ENCODE data around the gene LMBR1L. TPM values are rescaled to one million over a fixed set of nuclear protein-coding genes. Genes with fewer than 3 reads are reported as not detected.

The LMBR1L gene
- total and polyA plus RNA-seq, 2 of the 8 experiments (the other 6 are each of a cell fraction or from before 2014, with no cell fraction given): 36.6 to 49.6 TPM

GRCh38 chr12:49129332-49130150 is 18.9 kb upstream of the LMBR1L start:
- Histone ChIP-seq H3K4me3 (ENCODE audit: extremely low read depth in 1 of 4, insufficient read depth in 2 of 4, low read depth in 3 of 4, low read length in 4 of 4) (peak overlapping the region; percentile 91 to 100 (median 94)), H3K18ac (ENCODE audit: extremely low read depth, low read length) (0 out of 2 replicates have a peak overlapping the region, but pooled peaks have one; percentile 56)
- FAIRE-seq: no peak

More at GRCh38 chr12:49129332-49130150, 18.9 kb upstream of the LMBR1L start:
- no peak overlapping the region for H2AK5ac ChIP-seq (ENCODE audit: low read depth, low read length)
- H4K8ac ChIP-seq (ENCODE audit: extremely low read depth, insufficient read depth, low read length): no peak overlapping the region; the same call in 1 of the 2 replicates
- H3K27me3 ChIP-seq (replicated peaks in 1 of 4; ENCODE audit: control insufficient read depth in 3 of 4, extremely low read depth in 1 of 4, insufficient read depth in 3 of 4, low read length in 3 of 4): no peaks in the 10 kb centered on the region
- no peak overlapping the region for H2AFZ ChIP-seq (ENCODE audit: low read length)
- peaks cover 0 to 4% (median 2%) of the 10 kb centered on the region in 4 experiments; a peak in 4 of 7 replicates for H3K4me1 ChIP-seq (replicated peaks in 1 of 4; ENCODE audit: control insufficient read depth in 3 of 4, insufficient read depth in 4 of 4, low read length in 3 of 4)
- peak overlapping the region; percentile 27; the same call in 1 of the 2 replicates for H2BK5ac ChIP-seq (ENCODE audit: low read depth, low read length)
- no peak overlapping the region for H3K14ac ChIP-seq (ENCODE audit: insufficient read length)
- no peak overlapping the region for H3K4ac ChIP-seq (replicated peaks; ENCODE audit: insufficient read length, low read depth, low read length)
- H3K56ac ChIP-seq (replicated peaks; ENCODE audit: insufficient read length, low read depth, low read length): no peak overlapping the region
- TF ChIP-seq POLR2AphosphoS5 (IDR thresholded peaks at IDR 0.05; ENCODE audit: low read depth, low read length) (peak; percentile 40), SIX5 (IDR thresholded peaks at IDR 0.05; ENCODE audit: low read depth, low read length) (no peak), E2F6 (IDR thresholded peaks at IDR 0.05) (no peak), GABPA (IDR thresholded peaks at IDR 0.05; ENCODE audit: borderline replicate concordance, insufficient read depth, low read length) (no peak)
- H3K79me2 ChIP-seq (ENCODE audit: control insufficient read depth in 1 of 2, insufficient read depth in 2 of 2, low read length in 2 of 2): peaks cover 0 to 21% of the 10 kb centered on the region in 2 experiments; a peak in 2 of 4 replicates
- peaks cover 17 to 32% (median 21%) of the 10 kb centered on the region in 4 experiments for H3K36me3 ChIP-seq (ENCODE audit: control insufficient read depth in 2 of 4, insufficient read depth in 4 of 4, low read length in 3 of 4)
- H3K9me3 ChIP-seq (ENCODE audit: insufficient read depth in 2 of 2, low read depth in 1 of 2, low read length in 1 of 2): no peaks in the 10 kb centered on the region
- no peak overlapping the region for H2BK15ac ChIP-seq (ENCODE audit: low read length)
- H4K5ac ChIP-seq (ENCODE audit: insufficient read length, low read depth, low read length): peak overlapping the region; percentile 64
- no peak overlapping the region for H2BK20ac ChIP-seq (ENCODE audit: low read length)
- H3K23me2 ChIP-seq (ENCODE audit: low read depth, low read length): peaks cover 8% of the 10 kb centered on the region
- H2BK120ac ChIP-seq (replicated peaks; ENCODE audit: low read depth, low read length): no peak overlapping the region
- DNase-seq (ENCODE audit: low read depth in 1 of 2, low spot score in 2 of 2): no peak
- H3K79me1 ChIP-seq (ENCODE audit: low read depth, low read length): no peaks in the 10 kb centered on the region
- H4K91ac ChIP-seq (replicated peaks; ENCODE audit: insufficient read length, low read length): peak overlapping the region; percentile 25
- 79% methylated on average over 18 of the region's 18 CpGs; no CpG with 5 or more reads in 1 of the 2 experiments for WGBS, 2 experiments (ENCODE audit: extremely low coverage in 1 of 2, insufficient coverage in 1 of 2, insufficient read length in 1 of 2, insufficient replicate concordance in 2 of 2, low coverage in 1 of 2, low lambda C conversion rate in 2 of 2, missing lambda C conversion rate in 1 of 2)
- ChIA-PET POLR2A (ENCODE audit: partially characterized antibody) (interaction anchor here (0.8 to 8.6 kb wide), 33 partner anchors 9 to 237 kb away, joined by 3 to 132 read pairs (median 17); partner anchors contain the start of genes ARF3, DHH, KMT2D and LMBR1L), CTCF (ENCODE audit: partially characterized antibody) (interaction anchor here (0.6 to 3.3 kb wide), 25 partner anchors 9 to 134 kb away, joined by 3 to 18 read pairs (median 5); partner anchors contain the start of gene LMBR1L)
- H3K23ac ChIP-seq (ENCODE audit: insufficient read length): no peak overlapping the region
- H3K9ac ChIP-seq (replicated peaks in 1 of 4; ENCODE audit: extremely low read depth in 1 of 4, low read depth in 3 of 4, low read length in 3 of 4): peak overlapping the region in 3 of 4 experiments; percentile 49 to 96 (median 95); a peak in 3 of 7 replicates
- H2BK12ac ChIP-seq (ENCODE audit: low read depth, low read length): no peak overlapping the region
- no peak overlapping the region for H3K27ac ChIP-seq (ENCODE audit: low read depth, low read length)
- peaks cover 5 to 16% of the 10 kb centered on the region in 2 experiments for H4K20me1 ChIP-seq (replicated peaks in 1 of 2; ENCODE audit: control insufficient read depth in 1 of 2, insufficient read depth in 2 of 2, low read length in 2 of 2)
- H3K4me2 ChIP-seq (ENCODE audit: insufficient read depth in 1 of 2, low read depth in 2 of 2, low read length in 2 of 2): peak overlapping the region; percentile 74 to 87

Measured in H1 (cell line).